Measurements from ENCODE around the gene PDE7B. TPM values are rescaled to one million over a fixed set of nuclear protein-coding genes. Genes with fewer than 3 reads are reported as not detected.
A peak's percentile ranks its signal among the peaks of the same experiment; 100 is the strongest.

The PDE7B gene
- total RNA-seq, 1 donor from 2014 or later: 18.7 TPM

- no peak for DNase-seq (ENCODE audit: missing footprints)
- ATAC-seq: no peak
- intact Hi-C loops (cut with DNase I): loop anchor here (5.0 kb wide), 2 partner anchors 37 to 122 kb away; no protein-coding TSS in a partner anchor
Measured at GRCh38 chr6:136035378-136036070, 184.0 kb downstream of the PDE7B start.

- intact Hi-C loops (cut with DNase I): loop anchor here (5.0 kb wide), 2 partner anchors 36 to 121 kb away; no protein-coding TSS in a partner anchor
- DNase-seq (ENCODE audit: missing footprints) (no peak), ATAC-seq (no peak)
Measured at GRCh38 chr6:136036071-136036380, 184.5 kb downstream of the PDE7B start.

- intact Hi-C loops (cut with DNase I): loop anchor here (5.0 kb wide), 2 partner anchors 36 to 121 kb away; no protein-coding TSS in a partner anchor
- no peak for DNase-seq (ENCODE audit: missing footprints)
- no peak for ATAC-seq
Measured at GRCh38 chr6:136036601-136037000, 185.1 kb downstream of the PDE7B start.

GRCh38 chr6:136037242-136037875 is 185.9 kb downstream of the PDE7B start:
- ATAC-seq (peak; percentile 20), DNase-seq (ENCODE audit: missing footprints) (no peak)
- intact Hi-C loops (cut with DNase I): loop anchor here (5.0 kb wide), 2 partner anchors 35 to 120 kb away; no protein-coding TSS in a partner anchor

GRCh38 chr6:136037876-136038460 is 186.5 kb downstream of the PDE7B start:
- intact Hi-C loops (cut with DNase I): loop anchor here (2.0 to 5.0 kb wide), 3 partner anchors 34 to 119 kb away; no protein-coding TSS in a partner anchor
- no peak for DNase-seq (ENCODE audit: missing footprints)
- ATAC-seq: peak; percentile 69

GRCh38 chr6:136038531-136038930 is 187.0 kb downstream of the PDE7B start:
- DNase-seq (ENCODE audit: missing footprints) (no peak), ATAC-seq (peak; percentile 5)
- intact Hi-C loops (cut with DNase I): loop anchor here (2.0 to 5.0 kb wide), 3 partner anchors 34 to 119 kb away; no protein-coding TSS in a partner anchor

GRCh38 chr6:136039185-136039584 is 187.7 kb downstream of the PDE7B start:
- DNase-seq (ENCODE audit: missing footprints): no peak
- intact Hi-C loops (cut with DNase I): loop anchor here (2.0 to 5.0 kb wide), 3 partner anchors 33 to 118 kb away; no protein-coding TSS in a partner anchor
- ATAC-seq: peak; percentile 37

- no peak for ATAC-seq
Measured at GRCh38 chr6:136050475-136050874, 199.0 kb downstream of the PDE7B start.

GRCh38 chr6:136051140-136051775 is 199.8 kb downstream of the PDE7B start:
- DNase-seq (ENCODE audit: missing footprints) (no peak), ATAC-seq (no peak)
- intact Hi-C loops (cut with DNase I): no loop called here

More at GRCh38 chr6:136050475-136050874, 199.0 kb downstream of the PDE7B start:
- no peak for DNase-seq (ENCODE audit: missing footprints)
- intact Hi-C loops (cut with DNase I): no loop called here

GRCh38 chr6:136052031-136052430 is 200.5 kb downstream of the PDE7B start:
- intact Hi-C loops (cut with DNase I): no loop called here

GRCh38 chr6:136058852-136059251 is 207.4 kb downstream of the PDE7B start:
- DNase-seq (ENCODE audit: missing footprints) (no peak), ATAC-seq (no peak)
- intact Hi-C loops (cut with DNase I): no loop called here

More at GRCh38 chr6:136052031-136052430, 200.5 kb downstream of the PDE7B start:
- ATAC-seq (no peak), DNase-seq (ENCODE audit: missing footprints) (no peak)

- intact Hi-C loops (cut with DNase I): no loop called here
- ATAC-seq (no peak), DNase-seq (ENCODE audit: missing footprints) (no peak)
Measured at GRCh38 chr6:136059308-136059707, 207.8 kb downstream of the PDE7B start.

GRCh38 chr6:136060052-136060451 is 208.6 kb downstream of the PDE7B start:
- DNase-seq (ENCODE audit: missing footprints) (no peak), ATAC-seq (no peak)
- intact Hi-C loops (cut with DNase I): no loop called here

GRCh38 chr6:136060759-136061158 is 209.3 kb downstream of the PDE7B start:
- no peak for ATAC-seq
- DNase-seq (ENCODE audit: missing footprints): no peak
- intact Hi-C loops (cut with DNase I): no loop called here

- intact Hi-C loops (cut with DNase I): no loop called here
- no peak for ATAC-seq
- no peak for DNase-seq (ENCODE audit: missing footprints)
Measured at GRCh38 chr6:136061701-136062100, 210.2 kb downstream of the PDE7B start.

GRCh38 chr6:136063096-136063495 is 211.6 kb downstream of the PDE7B start:
- DNase-seq (ENCODE audit: missing footprints) (no peak), ATAC-seq (no peak)
- intact Hi-C loops (cut with DNase I): no loop called here

- no peak for ATAC-seq
- intact Hi-C loops (cut with DNase I): no loop called here
- no peak for DNase-seq (ENCODE audit: missing footprints)
Measured at GRCh38 chr6:136066005-136066404, 214.5 kb downstream of the PDE7B start.

- DNase-seq (ENCODE audit: missing footprints) (no peak), ATAC-seq (no peak)
- intact Hi-C loops (cut with DNase I): no loop called here
Measured at GRCh38 chr6:136067731-136068341, 216.3 kb downstream of the PDE7B start.

GRCh38 chr6:136069119-136069518 is 217.6 kb downstream of the PDE7B start:
- intact Hi-C loops (cut with DNase I): no loop called here
- ATAC-seq (no peak), DNase-seq (ENCODE audit: missing footprints) (no peak)

Data from Right ventricle myocardium inferior (tissue), 1 donor.